Neural cell (in vitro differentiated cells): ENCODE data around the gene GRK3. TPM values are rescaled to one million over a fixed set of nuclear protein-coding genes. Genes with fewer than 3 reads are reported as not detected.

Experiments used
- H2AFZ ChIP-seq: fragments of 200-600, 300-800 bp; sonication (generic), shearing (Covaris generic); 2 replicates; pipeline ENCODE4 v1.6.0; 2014; ENCODE audit warnings: low read depth, mild to moderate bottlenecking, antibody characterized with exemption, low read length, moderate library complexity
- H3F3A ChIP-seq: fragments of 200-600 bp; shearing (Covaris generic); 2 replicates; pipeline ENCODE4 v1.6.1; 2016; ENCODE audit warnings: mild to moderate bottlenecking, moderate library complexity, mixed read lengths, antibody characterized with exemption, low read length; ENCODE audit not compliant: insufficient read depth, poor library complexity, severe bottlenecking
- H3K27ac ChIP-seq: fragments of 200-600, 300-800 bp; sonication (generic), shearing (Covaris generic); 2 replicates; pipeline ENCODE4 v1.5.1; 2014; ENCODE audit warnings: mild to moderate bottlenecking, low read length, moderate library complexity
- H3K27me3 ChIP-seq: fragments of 300-800, 200-600 bp; sonication (generic), shearing (Covaris generic); 2 replicates; pipeline ENCODE4 v1.6.0; 2014; ENCODE audit warnings: mild to moderate bottlenecking, low read depth, low read length, moderate library complexity; ENCODE audit not compliant: insufficient read depth
- H3K36me3 ChIP-seq: fragments of 300-800, 200-600 bp; sonication (generic), shearing (Covaris generic); 2 replicates; pipeline ENCODE4 v1.5.1; 2014; ENCODE audit warnings: mild to moderate bottlenecking, antibody characterized with exemption, low read length, moderate library complexity; ENCODE audit not compliant: insufficient read depth
- H3K4me2 ChIP-seq: fragments of 300-800, 200-600 bp; sonication (generic), shearing (Covaris generic); 2 replicates; pipeline ENCODE4 v1.6.0; 2014; ENCODE audit warnings: mild to moderate bottlenecking, low read length
- H3K4me3 ChIP-seq: fragments of 300-800, 200-600 bp; sonication (generic), shearing (Covaris generic); 2 replicates; pipeline ENCODE4 v1.5.1; 2014; ENCODE audit warnings: mild to moderate bottlenecking, low read length, moderate library complexity
- H3K79me2 ChIP-seq: fragments of 200-600 bp; shearing (Covaris generic); replicated peaks from 2 replicates; pipeline ENCODE4 v1.6.0; 2014; ENCODE audit warnings: mild to moderate bottlenecking, low read length, moderate library complexity; ENCODE audit not compliant: insufficient read depth
- H3K9ac ChIP-seq: fragments of 300-800, 200-600 bp; sonication (generic), shearing (Covaris generic); 2 replicates; pipeline ENCODE4 v1.6.1; 2016; ENCODE audit warnings: mild to moderate bottlenecking, low read length, mixed read lengths
- H3K9me2 ChIP-seq: fragments of 200-600 bp; shearing (Covaris generic); 2 replicates; pipeline ENCODE4 v1.6.1; 2016; ENCODE audit warnings: mild to moderate bottlenecking, low read length, mixed read lengths; ENCODE audit not compliant: insufficient read depth
- H3K9me3 ChIP-seq: fragments of 200-600, 300-800 bp; sonication (generic), shearing (Covaris generic); 2 replicates; pipeline ENCODE4 v1.6.1; 2016; ENCODE audit warnings: mild to moderate bottlenecking, mixed run types, low read length, moderate library complexity, mixed read lengths
- H4K20me1 ChIP-seq: fragments of 200-600 bp; shearing (Covaris generic); 2 replicates; pipeline ENCODE4 v1.6.1; 2016; ENCODE audit warnings: mild to moderate bottlenecking, mixed run types; ENCODE audit not compliant: insufficient read depth
- EP300 ChIP-seq: fragments of 450-650 bp; conservative IDR thresholded peaks from 2 replicates; pipeline ENCODE4 v1.6.1; 2014; ENCODE audit warnings: antibody characterized with exemption, mild to moderate bottlenecking, moderate library complexity; ENCODE audit not compliant: poor library complexity, severe bottlenecking
- EZH2 ChIP-seq: fragments of 200-600, 300-800 bp; shearing (Covaris generic), sonication (generic); IDR thresholded peaks from 2 replicates; pipeline ENCODE4 v1.6.1; 2014; ENCODE audit warnings: antibody characterized with exemption, low read length, borderline replicate concordance, mild to moderate bottlenecking; ENCODE audit not compliant: insufficient read depth, poor library complexity, severe bottlenecking
- MXI1 ChIP-seq: fragments of 450-650 bp; conservative IDR thresholded peaks from 2 replicates; pipeline ENCODE4 v1.6.1; 2014; ENCODE audit warnings: antibody characterized with exemption, mild to moderate bottlenecking; ENCODE audit not compliant: poor library complexity, severe bottlenecking
- POLR2AphosphoS5 ChIP-seq: IDR thresholded peaks from 2 replicates; pipeline ENCODE4 v1.6.1; 2012
- RAD21 ChIP-seq: fragments of 450-650 bp; conservative IDR thresholded peaks from 2 replicates; pipeline ENCODE4 v1.6.1; 2014; ENCODE audit warnings: antibody characterized with exemption, mild to moderate bottlenecking, moderate library complexity
- SMC3 ChIP-seq: fragments of 450-650 bp; conservative IDR thresholded peaks from 2 replicates; pipeline ENCODE4 v1.6.1; 2014; ENCODE audit warnings: antibody characterized with exemption, mild to moderate bottlenecking, moderate library complexity; ENCODE audit not compliant: poor library complexity
- TAF1 ChIP-seq: IDR thresholded peaks from 2 replicates; pipeline ENCODE4 v1.6.1; 2012; ENCODE audit warnings: low read depth
- polyA plus RNA-seq: library from polyadenylated mRNA; depleted of rRNA; stranded (reverse); fragments of >200 nt; gene quantifications from 2 replicates; pipeline ENCODE4 v1.2.3, GENCODE V29; 2014
- TF ChIP-seq, protein P1 (sequence below): fragments of 450-650 bp; IDR thresholded peaks from 2 replicates; pipeline ENCODE4 v1.5.1; 2014; ENCODE audit warnings: antibody characterized with exemption, mild to moderate bottlenecking, moderate library complexity; ENCODE audit not compliant: poor library complexity, severe bottlenecking
- TF ChIP-seq, protein P2 (sequence below): IDR thresholded peaks from 2 replicates; pipeline ENCODE4 v1.6.1; 2012; ENCODE audit warnings: borderline replicate concordance

The GRK3 gene
- polyA plus RNA-seq, 1 donor from 2014 or later: 9.8 TPM

DNA sequence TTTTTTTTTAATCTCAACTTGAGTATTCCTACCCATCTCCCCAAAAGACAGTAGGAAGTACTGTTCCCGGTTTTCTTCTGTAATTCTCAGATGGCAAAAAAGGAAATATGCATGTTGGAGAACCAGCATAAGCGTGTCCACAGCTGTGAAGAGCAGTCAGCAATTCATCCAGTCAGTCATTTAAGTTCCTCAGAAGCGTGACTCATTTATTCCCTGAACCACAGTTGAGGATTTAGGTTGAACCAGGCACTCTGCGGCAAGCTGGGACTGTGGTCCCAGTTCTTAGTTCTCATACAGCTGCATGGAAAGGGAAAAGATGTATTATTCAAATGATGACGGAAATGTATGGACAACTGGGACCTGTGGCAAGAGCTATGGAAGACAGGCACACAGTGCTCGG lies 116.5 kb downstream of the GRK3 start:
- H3K36me3 ChIP-seq: no peaks in the 10 kb centered on the region
- no peak overlapping the region for H3K9ac ChIP-seq
- no peak overlapping the region for H3K4me2 ChIP-seq
- H2AFZ ChIP-seq: no peak overlapping the region
- H4K20me1 ChIP-seq: no peaks in the 10 kb centered on the region
- H3K27ac ChIP-seq: no peak overlapping the region
- H3K9me3 ChIP-seq: no peaks in the 10 kb centered on the region
- no peaks in the 10 kb centered on the region for H3K9me2 ChIP-seq
- no peak for TF ChIP-seq TAF1
- TF ChIP-seq EP300: no peak
- TF ChIP-seq, protein P1, sequence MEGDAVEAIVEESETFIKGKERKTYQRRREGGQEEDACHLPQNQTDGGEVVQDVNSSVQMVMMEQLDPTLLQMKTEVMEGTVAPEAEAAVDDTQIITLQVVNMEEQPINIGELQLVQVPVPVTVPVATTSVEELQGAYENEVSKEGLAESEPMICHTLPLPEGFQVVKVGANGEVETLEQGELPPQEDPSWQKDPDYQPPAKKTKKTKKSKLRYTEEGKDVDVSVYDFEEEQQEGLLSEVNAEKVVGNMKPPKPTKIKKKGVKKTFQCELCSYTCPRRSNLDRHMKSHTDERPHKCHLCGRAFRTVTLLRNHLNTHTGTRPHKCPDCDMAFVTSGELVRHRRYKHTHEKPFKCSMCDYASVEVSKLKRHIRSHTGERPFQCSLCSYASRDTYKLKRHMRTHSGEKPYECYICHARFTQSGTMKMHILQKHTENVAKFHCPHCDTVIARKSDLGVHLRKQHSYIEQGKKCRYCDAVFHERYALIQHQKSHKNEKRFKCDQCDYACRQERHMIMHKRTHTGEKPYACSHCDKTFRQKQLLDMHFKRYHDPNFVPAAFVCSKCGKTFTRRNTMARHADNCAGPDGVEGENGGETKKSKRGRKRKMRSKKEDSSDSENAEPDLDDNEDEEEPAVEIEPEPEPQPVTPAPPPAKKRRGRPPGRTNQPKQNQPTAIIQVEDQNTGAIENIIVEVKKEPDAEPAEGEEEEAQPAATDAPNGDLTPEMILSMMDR: no peak
- TF ChIP-seq, protein P2, sequence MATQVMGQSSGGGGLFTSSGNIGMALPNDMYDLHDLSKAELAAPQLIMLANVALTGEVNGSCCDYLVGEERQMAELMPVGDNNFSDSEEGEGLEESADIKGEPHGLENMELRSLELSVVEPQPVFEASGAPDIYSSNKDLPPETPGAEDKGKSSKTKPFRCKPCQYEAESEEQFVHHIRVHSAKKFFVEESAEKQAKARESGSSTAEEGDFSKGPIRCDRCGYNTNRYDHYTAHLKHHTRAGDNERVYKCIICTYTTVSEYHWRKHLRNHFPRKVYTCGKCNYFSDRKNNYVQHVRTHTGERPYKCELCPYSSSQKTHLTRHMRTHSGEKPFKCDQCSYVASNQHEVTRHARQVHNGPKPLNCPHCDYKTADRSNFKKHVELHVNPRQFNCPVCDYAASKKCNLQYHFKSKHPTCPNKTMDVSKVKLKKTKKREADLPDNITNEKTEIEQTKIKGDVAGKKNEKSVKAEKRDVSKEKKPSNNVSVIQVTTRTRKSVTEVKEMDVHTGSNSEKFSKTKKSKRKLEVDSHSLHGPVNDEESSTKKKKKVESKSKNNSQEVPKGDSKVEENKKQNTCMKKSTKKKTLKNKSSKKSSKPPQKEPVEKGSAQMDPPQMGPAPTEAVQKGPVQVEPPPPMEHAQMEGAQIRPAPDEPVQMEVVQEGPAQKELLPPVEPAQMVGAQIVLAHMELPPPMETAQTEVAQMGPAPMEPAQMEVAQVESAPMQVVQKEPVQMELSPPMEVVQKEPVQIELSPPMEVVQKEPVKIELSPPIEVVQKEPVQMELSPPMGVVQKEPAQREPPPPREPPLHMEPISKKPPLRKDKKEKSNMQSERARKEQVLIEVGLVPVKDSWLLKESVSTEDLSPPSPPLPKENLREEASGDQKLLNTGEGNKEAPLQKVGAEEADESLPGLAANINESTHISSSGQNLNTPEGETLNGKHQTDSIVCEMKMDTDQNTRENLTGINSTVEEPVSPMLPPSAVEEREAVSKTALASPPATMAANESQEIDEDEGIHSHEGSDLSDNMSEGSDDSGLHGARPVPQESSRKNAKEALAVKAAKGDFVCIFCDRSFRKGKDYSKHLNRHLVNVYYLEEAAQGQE: no peak
- TF ChIP-seq MXI1: no peak
- no peak for TF ChIP-seq SMC3
- TF ChIP-seq RAD21: no peak
- TF ChIP-seq POLR2AphosphoS5: no peak
- TF ChIP-seq EZH2: no peak
- H3F3A ChIP-seq: no peaks in the 10 kb centered on the region
- H3K4me3 ChIP-seq: no peak overlapping the region
- H3K27me3 ChIP-seq: no peaks in the 10 kb centered on the region
- no peaks in the 10 kb centered on the region for H3K79me2 ChIP-seq

DNA sequence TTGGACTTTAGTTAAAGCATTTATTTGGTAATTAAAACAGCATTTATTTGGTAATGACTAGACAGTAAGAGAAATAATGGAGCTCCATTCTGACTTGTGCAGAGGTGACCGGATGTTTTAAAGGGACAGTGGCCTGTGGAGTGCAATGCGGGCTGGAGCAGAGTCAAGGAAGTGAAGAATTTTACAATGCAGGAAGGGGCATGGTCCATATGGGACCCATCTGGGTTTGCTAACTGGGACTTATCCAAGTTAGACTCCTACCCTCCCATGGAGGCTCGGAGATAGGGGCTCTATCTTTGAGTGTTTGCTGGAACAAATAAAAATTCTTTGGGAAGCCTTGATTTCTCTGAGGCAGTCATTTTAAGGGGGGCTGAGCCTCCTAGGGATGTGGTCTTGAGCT lies 117.6 kb downstream of the GRK3 start:
- H3K27ac ChIP-seq: no peak overlapping the region
- H3K9me3 ChIP-seq: no peaks in the 10 kb centered on the region
- no peak overlapping the region for H3K4me2 ChIP-seq
- H3F3A ChIP-seq: no peaks in the 10 kb centered on the region
- no peak overlapping the region for H2AFZ ChIP-seq
- H3K9me2 ChIP-seq: no peaks in the 10 kb centered on the region
- no peak overlapping the region for H3K4me3 ChIP-seq
- H3K27me3 ChIP-seq: no peaks in the 10 kb centered on the region
- no peak for TF ChIP-seq RAD21
- TF ChIP-seq TAF1: no peak
- no peak for TF ChIP-seq EZH2
- no peak for TF ChIP-seq EP300
- TF ChIP-seq, protein P2: no peak
- no peaks in the 10 kb centered on the region for H3K36me3 ChIP-seq
- H3K79me2 ChIP-seq: no peaks in the 10 kb centered on the region
- H3K9ac ChIP-seq: no peak overlapping the region
- H4K20me1 ChIP-seq: no peaks in the 10 kb centered on the region
